ENCODE data around the gene SCN7A. TPM values are rescaled to one million over a fixed set of nuclear protein-coding genes. Genes with fewer than 3 reads are reported as not detected.

Gene SCN7A
- total and polyA plus RNA-seq, 4 donors = 0.05 to 7.9 (median 1.1) TPM

- Histone ChIP-seq H3K27me3 (ENCODE audit: control insufficient read depth in 4 of 4, insufficient read depth in 4 of 4, low read length in 3 of 4) (no peaks in the 10 kb centered on the region), H3K9ac (ENCODE audit: low read depth in 1 of 2, low read length in 2 of 2) (no peak overlapping the region), H3K36me3 (ENCODE audit: control insufficient read depth in 4 of 4, insufficient read depth in 3 of 4, low read depth in 1 of 4, low read length in 3 of 4) (no peaks in the 10 kb centered on the region), H3K9me3 (ENCODE audit: control insufficient read depth in 4 of 4, low read length in 3 of 4) (no peaks in the 10 kb centered on the region), H3K27ac (ENCODE audit: low read depth in 1 of 2, low read length in 2 of 2) (no peak overlapping the region), H3K4me1 (ENCODE audit: control insufficient read depth in 4 of 4, insufficient read depth in 4 of 4, low read length in 3 of 4) (peaks cover 1 to 5% (median 3%) of the 10 kb centered on the region in 4 donors), H3K4me3 (ENCODE audit: low read depth in 1 of 3, low read length in 3 of 3) (no peak overlapping the region)
- DNase-seq (ENCODE audit: low spot score) = no peak
- no peak for TF ChIP-seq RAD21 (IDR thresholded peaks at IDR 0.05)
- TF ChIP-seq SP1 (IDR thresholded peaks at IDR 0.05) = no peak
- TF ChIP-seq HNF4A (conservative IDR thresholded peaks at IDR 0.05) = no peak
- TF ChIP-seq CTCF (IDR thresholded peaks at IDR 0.05; ENCODE audit: low read depth, low read length, missing input control) = no peak
- no peak for TF ChIP-seq JUND (IDR thresholded peaks at IDR 0.05)
- TF ChIP-seq ZBTB33 (IDR thresholded peaks at IDR 0.05) = no peak
- TF ChIP-seq FOXA1 (IDR thresholded peaks at IDR 0.05) = no peak
- TF ChIP-seq RXRA (IDR thresholded peaks at IDR 0.05) = no peak
- no peak for TF ChIP-seq FOXA2 (IDR thresholded peaks at IDR 0.05)
- TF ChIP-seq YY1 (IDR thresholded peaks at IDR 0.05) = no peak
- TF ChIP-seq ATF3 (IDR thresholded peaks at IDR 0.05) = no peak
- no peak for TF ChIP-seq TAF1 (conservative IDR thresholded peaks at IDR 0.05)
- no peak for TF ChIP-seq NR2F2 (IDR thresholded peaks at IDR 0.05)
- no peak for TF ChIP-seq MAX (IDR thresholded peaks at IDR 0.05)
- no peak for TF ChIP-seq EGR1 (IDR thresholded peaks at IDR 0.05; ENCODE audit: low read depth in 2 of 2)
- 96% methylated on average over 7 of the region's 7 CpGs for WGBS
These were observed 136.7 kb downstream of the SCN7A start for GRCh38 chr2:166357068-166357949.

Other genes starting within 250 kb of the SCN7A start
- gene SCN9A, start 118.3 kb downstream of the SCN7A start, total RNA-seq = 10 to 100 TPM in 1 of 2 donors, 1 to 10 TPM in 1; 9.1 to 10.1 TPM
- 1 to 10 TPM; 1.2 to 9.4 TPM for gene SCN9A, start 118.3 kb downstream of the SCN7A start, polyA plus RNA-seq